HG03039 (cell line): ENCODE measurements around the gene DESI2.

Source experiments
- ATAC-seq: cut with Tn5 transposase; IDR thresholded peaks from one replicate; pipeline ENCODE4 v1.9.1; 2021; ENCODE audit warnings: mild to moderate bottlenecking, moderate library complexity; ENCODE audit not compliant: unreplicated experiment

DESI2 gene

GRCh38 chr1:244652623-244653438 lies at the start of gene DESI2:
Gene DESI2 (plus strand): TSS chr1:244653126. CDS start chr1:244653314, 188 bp downstream.
- ATAC-seq, result peak; percentile 97

GRCh38 chr1:244603498-244603897 lies 49.4 kb upstream of the DESI2 start:
- ATAC-seq, result no peak

DNA sequence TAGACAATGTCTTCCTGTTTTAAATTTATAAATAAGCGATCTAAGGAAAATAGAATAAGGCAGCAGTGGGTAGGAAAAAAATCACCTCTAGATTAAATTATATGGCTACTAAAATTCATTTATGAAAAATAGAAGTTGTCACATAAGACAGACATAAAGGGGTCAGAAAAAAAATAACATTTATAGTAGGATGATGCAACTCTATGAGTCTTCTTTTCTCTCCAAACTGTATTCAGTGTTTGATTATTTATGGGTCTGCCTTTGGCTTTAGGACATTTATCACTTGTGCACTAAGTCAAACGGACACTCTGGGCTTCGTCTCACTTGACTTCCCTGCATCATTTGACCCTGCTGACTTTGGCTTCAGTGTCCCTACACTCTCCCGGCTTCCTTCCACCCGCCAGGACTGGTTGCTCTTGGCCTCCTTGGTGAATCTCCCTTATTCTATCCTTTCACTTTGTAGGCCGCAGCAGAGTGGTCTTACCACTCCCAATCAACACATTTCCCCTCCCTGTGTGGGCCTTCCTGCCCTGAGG lies 47.0 kb upstream of the DESI2 start:
- no peak for ATAC-seq

- ATAC-seq, result no peak
Observed at GRCh38 chr1:244614113-244614836, 38.7 kb upstream of the DESI2 start.

DNA sequence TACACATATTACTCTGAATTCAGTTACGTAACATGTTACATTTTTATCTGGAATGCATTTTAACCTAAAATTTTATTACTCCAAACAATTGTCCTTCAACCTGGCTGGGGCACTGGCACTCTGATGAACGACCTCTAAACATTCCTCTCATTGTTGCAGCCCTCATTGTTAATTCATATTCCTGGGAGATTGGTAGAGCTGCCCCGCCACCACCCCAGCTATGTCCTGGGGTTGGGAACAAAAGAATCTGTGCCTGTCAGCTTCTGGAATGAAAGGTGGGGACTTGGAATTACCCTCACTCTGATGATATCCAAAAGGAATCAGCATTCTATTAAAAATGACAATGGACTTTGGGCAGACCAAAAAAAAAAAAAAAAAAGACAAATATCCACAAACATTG lies 38.0 kb upstream of the DESI2 start:
- ATAC-seq, result no peak

DNA sequence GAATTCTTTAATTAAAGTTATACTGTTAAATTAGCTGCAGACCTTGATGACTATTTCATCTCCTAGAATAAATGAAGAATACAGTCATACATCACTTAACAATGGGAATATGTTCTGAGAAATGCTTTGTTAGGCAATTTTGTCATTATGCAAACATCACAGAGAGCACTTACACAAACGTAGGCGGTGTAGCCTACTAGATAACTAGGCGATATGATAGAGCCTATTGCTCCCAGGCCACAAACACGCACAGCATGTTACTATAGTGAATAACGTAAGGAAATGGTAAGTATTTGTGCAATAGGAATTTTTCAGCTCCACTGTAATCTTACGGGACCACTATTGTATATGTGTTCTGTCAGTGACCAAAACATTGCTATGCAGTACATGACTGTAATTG lies 37.6 kb upstream of the DESI2 start:
- no peak for ATAC-seq

DNA sequence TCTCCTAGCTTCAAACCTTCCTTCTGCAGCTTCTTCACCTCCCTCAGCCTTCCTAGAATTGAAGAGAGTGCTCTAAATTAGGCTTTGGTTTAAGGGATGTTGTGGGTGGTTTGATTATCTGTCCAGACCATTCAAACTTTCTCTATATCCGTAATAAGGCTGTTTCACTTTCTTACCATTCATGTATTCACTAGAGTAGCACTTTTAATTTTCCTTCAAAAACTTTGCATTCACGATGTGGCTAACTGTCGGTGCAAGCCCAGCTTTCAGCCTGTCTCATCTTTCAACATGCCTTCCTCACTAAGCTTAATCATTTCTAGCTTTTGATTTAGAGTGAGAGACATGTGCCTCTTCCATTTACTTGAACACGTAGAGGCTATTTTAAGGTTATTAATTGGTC lies 26.2 kb upstream of the DESI2 start:
- no peak for ATAC-seq

- no peak for ATAC-seq
Observed at GRCh38 chr1:244628789-244629188, 24.1 kb upstream of the DESI2 start.

- ATAC-seq, result no peak
Observed at GRCh38 chr1:244633140-244633539, 19.8 kb upstream of the DESI2 start.

GRCh38 chr1:244634546-244634945 lies 18.4 kb upstream of the DESI2 start:
- no peak for ATAC-seq

GRCh38 chr1:244636488-244637259 lies 16.3 kb upstream of the DESI2 start:
- ATAC-seq, result no peak

DNA sequence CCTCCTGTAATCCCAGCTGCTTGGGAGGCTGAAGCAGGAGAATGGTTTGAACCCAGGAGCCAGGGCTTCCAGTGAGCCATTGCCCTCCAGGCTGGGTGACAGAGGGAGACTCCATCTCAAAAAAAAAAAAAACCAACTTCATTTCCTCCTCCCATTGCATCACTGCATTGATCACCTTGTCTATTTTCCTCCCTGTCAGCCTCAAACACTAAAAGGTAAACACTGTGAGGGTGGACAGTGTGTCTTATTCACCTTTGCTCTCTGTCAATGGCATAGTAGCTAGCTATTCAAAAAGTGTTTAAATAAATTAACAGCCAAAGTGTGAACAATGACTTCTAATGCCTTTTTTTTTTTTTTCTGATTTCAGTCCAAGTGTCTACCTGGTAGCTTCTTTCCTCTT lies 13.4 kb upstream of the DESI2 start:
- ATAC-seq, result no peak

DNA sequence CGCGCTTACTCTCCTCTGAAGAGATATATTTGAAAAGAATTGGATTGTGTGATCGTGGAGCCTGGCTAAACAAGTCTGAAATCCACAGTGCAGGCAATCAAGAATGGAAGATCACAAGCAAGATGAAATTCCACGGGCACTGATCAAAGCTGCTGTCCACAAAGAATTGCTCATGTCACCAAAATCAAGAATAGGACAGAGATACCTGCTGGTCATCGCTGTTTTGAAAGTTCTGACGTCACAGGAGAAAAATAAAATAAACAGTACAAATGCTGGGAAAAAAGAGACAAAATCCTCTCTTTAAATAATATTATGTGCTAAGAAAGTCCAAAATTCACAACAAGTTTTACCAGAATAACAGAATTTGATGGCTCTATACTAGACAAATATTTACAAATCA lies 12.0 kb upstream of the DESI2 start:
- no peak for ATAC-seq

- no peak for ATAC-seq
Observed at GRCh38 chr1:244642526-244642925, 10.4 kb upstream of the DESI2 start.

GRCh38 chr1:244642988-244643387 lies 9.9 kb upstream of the DESI2 start:
- no peak for ATAC-seq

DNA sequence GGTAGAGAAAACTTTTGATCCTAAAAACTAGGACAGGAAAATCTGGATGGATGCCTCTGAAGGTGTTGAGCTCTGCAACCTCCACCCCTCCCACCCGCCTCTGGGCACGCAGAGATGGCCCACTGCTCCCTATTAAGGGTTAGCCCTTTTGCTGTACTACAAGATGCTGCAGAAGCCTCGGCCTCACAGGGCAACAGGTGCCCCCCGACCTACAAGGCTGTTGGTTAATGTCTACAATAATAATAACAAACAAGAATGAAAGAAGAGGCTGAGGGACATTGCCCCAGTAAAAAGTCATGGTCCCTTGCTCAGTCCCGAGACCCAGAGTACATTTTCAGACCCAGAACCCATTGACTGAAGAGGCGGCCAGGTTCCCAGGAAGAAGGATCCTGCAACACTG lies 7.5 kb upstream of the DESI2 start:
- ATAC-seq, result no peak

DNA sequence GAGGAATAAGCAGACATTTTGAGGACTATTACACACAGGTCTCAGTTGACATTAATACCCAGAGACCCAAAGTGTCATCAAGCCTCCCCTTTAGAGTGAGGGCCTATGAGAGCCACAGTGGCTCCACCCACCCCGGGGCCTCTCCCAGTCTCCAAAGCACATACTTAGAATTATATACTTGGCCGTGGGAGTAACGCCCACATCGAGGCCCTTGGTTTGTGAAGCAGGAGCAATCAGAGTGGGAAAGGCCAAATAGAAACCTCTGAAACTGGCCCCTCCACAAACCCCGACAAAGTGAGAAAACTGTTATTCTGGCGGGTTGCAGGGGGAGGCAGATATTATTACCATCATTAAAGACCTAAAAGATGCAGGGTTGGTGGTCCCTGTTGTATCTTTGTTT lies 7.0 kb upstream of the DESI2 start:
- ATAC-seq, result no peak

DNA sequence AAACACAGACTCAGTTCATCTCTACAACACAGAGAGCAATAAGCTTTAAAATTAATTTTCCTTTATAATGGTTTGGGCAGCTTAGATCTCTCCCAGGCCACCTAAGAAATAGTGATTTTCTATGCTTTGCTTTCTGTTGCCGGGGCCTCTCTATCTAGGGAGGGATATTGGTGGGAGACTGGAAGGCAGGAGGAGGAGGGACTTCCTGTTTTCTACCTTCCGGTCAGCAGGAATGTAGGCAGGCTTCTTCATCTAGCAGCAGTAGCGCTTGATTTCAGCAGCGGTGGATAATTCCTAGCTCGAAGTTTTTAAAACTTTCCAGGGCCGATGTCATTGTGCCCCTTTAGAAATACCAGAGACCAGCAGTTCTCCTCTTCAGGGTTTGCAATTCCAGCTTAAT lies 5.1 kb upstream of the DESI2 start:
- ATAC-seq, result no peak

- ATAC-seq, result no peak
Observed at GRCh38 chr1:244651956-244652622, 837 bp upstream of the DESI2 start.

- ATAC-seq, result no peak
Observed at GRCh38 chr1:244653439-244654107, 647 bp downstream of the DESI2 start.
